Testis (tissue), 3 donors: ENCODE results near the gene ZBTB46. TPM values are rescaled to one million over a fixed set of nuclear protein-coding genes. Genes with fewer than 3 reads are reported as not detected.
A peak's percentile ranks its signal among the peaks of the same experiment; 100 is the strongest.

Source experiments
- DNase-seq: peaks from one replicate; pipeline ENCODE4 v3.0.0-alpha.2; 2019
- H3K27ac ChIP-seq, 2 donors: fragments of 200-600 bp; sonication (generic); one replicate each; pipeline ENCODE4 v1.5.1; 2019
- H3K27me3 ChIP-seq: fragments of 200-600 bp; sonication (generic); one replicate; pipeline ENCODE4 v1.5.1; 2019
- H3K36me3 ChIP-seq: fragments of 200-600 bp; sonication (generic); one replicate; pipeline ENCODE4 v1.5.1; 2017; ENCODE audit warnings: low read depth; ENCODE audit errors: missing control alignments
- H3K4me1 ChIP-seq: fragments of 200-600 bp; sonication (generic); one replicate; pipeline ENCODE4 v1.5.1; 2019
- H3K4me3 ChIP-seq, 2 donors: fragments of 200-600 bp; sonication (generic); one replicate each; pipeline ENCODE4 v1.5.1; 2017 to 2019
- H3K9me3 ChIP-seq: fragments of 200-600 bp; sonication (generic); one replicate; pipeline ENCODE4 v1.5.1; 2017
- CTCF ChIP-seq, 3 experiments: fragments of 450-650 bp in 2 of 3; fragments of 200-600 bp in 1 of 3; sonication (generic) in 1 of 3; IDR thresholded peaks; one replicate each; pipeline ENCODE4 v1.5.1; 2016 to 2019; ENCODE audit warnings: antibody characterized with exemption in 3 of 3, mild to moderate bottlenecking in 2 of 3, moderate library complexity in 1 of 3
- POLR2A ChIP-seq: fragments of 450-650 bp; IDR thresholded peaks from one replicate; pipeline ENCODE4 v1.6.1; 2017; ENCODE audit warnings: antibody characterized with exemption, mild to moderate bottlenecking, moderate library complexity
- WGBS, 2 donors: methylation state at CpG; one replicate each; pipeline ENCODE4 v1.1.5; 2018; 5-methylcytosine and 5-hydroxymethylcytosine counted together
- intact Hi-C: fragments of 100-400 bp; cut with DNase I; formaldehyde crosslinking; loops from one replicate; pipeline ENCODE4 v1.15.1; 2023; ENCODE audit warnings: low total_unique reads
- polyA plus RNA-seq: library from polyadenylated mRNA; stranded (reverse); fragments of 350-450 nt; fragmentation: Illumina TruSeq; extraction: RNeasy Lipid Tissue Mini Kit (QIAGEN cat#74804); gene quantifications from one replicate; pipeline ENCODE4 v1.2.3, GENCODE V29; 2014; ENCODE audit warnings: low read depth, low replicate concordance; ENCODE audit not compliant: insufficient read depth
- total RNA-seq, 2 donors: library from RNA; depleted of rRNA; stranded (reverse); fragments of >200 nt; gene quantifications; one replicate each; pipeline ENCODE4 v1.2.3, GENCODE V29; 2016

ZBTB46 gene
- total and polyA plus RNA-seq, 3 donors from 2014 or later = 5.2 to 15.4 (median 12.5) TPM

- no peak overlapping the region for H3K4me3 ChIP-seq
- H3K4me1 ChIP-seq = no peaks in the 10 kb centered on the region
- intact Hi-C loops = no loop called here
- TF ChIP-seq POLR2A = no peak
- TF ChIP-seq CTCF (IDR thresholded peaks at IDR 0.05) = no peak
- H3K36me3 ChIP-seq = no peaks in the 10 kb centered on the region
- no peaks in the 10 kb centered on the region for H3K9me3 ChIP-seq
- no peak overlapping the region for H3K27ac ChIP-seq
- DNase-seq = no peak
- WGBS, 2 donors = 75 to 94% methylated on average over 6 to 13 of the region's 13 CpGs
- H3K27me3 ChIP-seq = no peaks in the 10 kb centered on the region
Observed at GRCh38 chr20:63753381-63753780, 77.7 kb downstream of the ZBTB46 start.

GRCh38 chr20:63752411-63753101, 78.5 kb downstream of the ZBTB46 start:
- intact Hi-C loops = no loop called here
- Histone ChIP-seq H3K36me3 (no peaks in the 10 kb centered on the region), H3K27ac (no peak overlapping the region)

GRCh38 chr20:63751471-63752271, 79.4 kb downstream of the ZBTB46 start:
- intact Hi-C loops = no loop called here
- Histone ChIP-seq H3K4me1 (peaks cover 7% of the 10 kb centered on the region), H3K27ac (no peak overlapping the region), H3K4me3 (peak overlapping the region in 1 of 2 donors; percentile 11), H3K27me3 (no peaks in the 10 kb centered on the region), H3K36me3 (no peaks in the 10 kb centered on the region), H3K9me3 (no peaks in the 10 kb centered on the region)
- TF ChIP-seq CTCF (IDR thresholded peaks at IDR 0.05) (no peak), POLR2A (no peak)
- 75 to 77% methylated on average over 21 to 24 of the region's 45 CpGs for WGBS, 2 donors
- no peak for DNase-seq

More at GRCh38 chr20:63752411-63753101, 78.5 kb downstream of the ZBTB46 start:
- H3K27me3 ChIP-seq = no peaks in the 10 kb centered on the region
- H3K4me1 ChIP-seq = peaks cover 7% of the 10 kb centered on the region
- no peak for DNase-seq
- TF ChIP-seq POLR2A (no peak), CTCF (IDR thresholded peaks at IDR 0.05) (no peak)
- H3K9me3 ChIP-seq = no peaks in the 10 kb centered on the region
- 78 to 98% methylated on average over 21 to 49 of the region's 50 CpGs for WGBS, 2 donors
- peak overlapping the region in 1 of 2 donors; percentile 11 for H3K4me3 ChIP-seq

GRCh38 chr20:63750807-63751470, 80.1 kb downstream of the ZBTB46 start:
- Histone ChIP-seq H3K9me3 (no peaks in the 10 kb centered on the region), H3K27ac (no peak overlapping the region), H3K36me3 (no peaks in the 10 kb centered on the region), H3K27me3 (no peaks in the 10 kb centered on the region), H3K4me3 (no peak overlapping the region), H3K4me1 (peaks cover 7% of the 10 kb centered on the region)
- 64 to 65% methylated on average over 20 to 26 of the region's 26 CpGs for WGBS, 2 donors
- no peak for DNase-seq
- intact Hi-C loops = no loop called here
- TF ChIP-seq CTCF (IDR thresholded peaks at IDR 0.05) = no peak
- no peak for TF ChIP-seq POLR2A
